Activated naive CD8-positive, alpha-beta T cell (primary cell): ENCODE measurements around the gene PARD3B.

Source experiments
- H3K27ac Mint-ChIP-seq: one replicate; pipeline ENCODE4 v1.8.0; 2021; ENCODE audit warnings: mixed read lengths
- H3K27me3 Mint-ChIP-seq: one replicate; pipeline ENCODE4 v1.8.0; 2021; ENCODE audit warnings: mixed read lengths
- H3K36me3 Mint-ChIP-seq: one replicate; pipeline ENCODE4 v1.8.0; 2021; ENCODE audit warnings: mixed read lengths
- H3K4me1 Mint-ChIP-seq: one replicate; pipeline ENCODE4 v1.8.0; 2021; ENCODE audit warnings: low read depth, mixed read lengths
- H3K4me3 Mint-ChIP-seq: one replicate; pipeline ENCODE4 v1.8.0; 2021; ENCODE audit warnings: mild to moderate bottlenecking, mixed read lengths
- H3K9me3 Mint-ChIP-seq: one replicate; pipeline ENCODE4 v1.8.0; 2021; ENCODE audit warnings: low read depth, mixed read lengths

PARD3B gene

DNA sequence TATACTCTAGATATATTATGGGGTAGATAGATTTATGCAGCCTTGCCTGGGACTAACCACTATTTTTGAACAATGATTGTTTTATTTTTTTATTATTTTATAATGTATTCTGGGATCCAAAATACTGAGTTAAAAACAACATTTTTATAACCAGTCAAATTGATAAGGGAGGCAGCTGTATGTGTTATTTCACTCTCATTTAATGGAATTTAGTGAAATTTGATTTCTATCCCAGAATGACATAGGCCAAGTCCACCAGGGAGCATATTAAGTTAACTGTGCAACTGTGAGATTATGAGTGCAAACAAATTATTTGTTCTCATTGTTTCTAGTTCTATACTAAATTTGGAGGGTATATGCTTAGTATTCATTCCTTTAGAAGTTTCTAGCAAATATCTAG is 583.5 kb downstream of the PARD3B start:
- Mint-ChIP-seq H3K27me3 (no peaks in the 10 kb centered on the region), H3K4me1 (peaks cover 22% of the 10 kb centered on the region), H3K27ac (no peak overlapping the region), H3K9me3 (no peaks in the 10 kb centered on the region), H3K4me3 (no peak overlapping the region), H3K36me3 (peaks cover 3% of the 10 kb centered on the region)

- H3K27me3 Mint-ChIP-seq = no peaks in the 10 kb centered on the region
- H3K27ac Mint-ChIP-seq = peak overlapping the region; percentile 58
- peak overlapping the region; percentile 31 for H3K4me3 Mint-ChIP-seq
These were observed 584.3 kb downstream of the PARD3B start for GRCh38 chr2:205129531-205129930.

DNA sequence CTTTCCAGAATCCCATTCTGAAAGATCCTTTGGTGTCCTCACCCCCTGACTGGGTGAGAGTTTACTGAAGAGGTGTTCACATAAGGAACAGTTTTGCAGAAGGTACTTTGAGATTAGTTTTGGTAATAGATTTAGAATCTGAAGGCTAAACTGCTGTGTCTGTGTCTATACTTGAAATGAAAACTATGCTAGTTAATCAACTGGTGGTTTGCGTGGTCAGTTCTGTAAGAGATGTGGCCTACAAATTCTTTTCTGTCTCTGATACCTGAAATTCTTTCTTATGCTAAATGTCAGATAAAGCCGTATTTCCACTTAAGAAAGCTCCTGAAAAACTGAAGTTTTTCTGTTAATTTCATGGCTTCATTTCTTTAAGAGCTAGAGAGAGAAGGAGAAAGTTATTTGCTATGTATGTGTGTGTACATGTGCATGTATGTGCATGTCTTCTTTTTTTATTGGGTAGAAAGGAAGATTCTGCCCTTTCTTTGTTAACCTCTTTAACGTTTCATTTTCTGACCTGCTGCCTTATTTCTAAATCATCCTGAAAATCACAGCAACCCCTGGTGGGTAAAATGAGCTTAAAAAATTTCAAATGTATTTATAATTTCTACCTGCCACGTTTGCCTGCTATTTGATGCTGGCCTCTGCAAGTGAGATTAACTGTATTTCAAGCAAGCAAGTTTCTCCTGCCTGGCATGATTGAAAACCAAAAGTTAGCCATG is 585.0 kb downstream of the PARD3B start:
- H3K9me3 Mint-ChIP-seq = peaks cover 4% of the 10 kb centered on the region
- H3K36me3 Mint-ChIP-seq = peaks cover 3% of the 10 kb centered on the region
- H3K4me1 Mint-ChIP-seq = peaks cover 22% of the 10 kb centered on the region
- H3K4me3 Mint-ChIP-seq = peak overlapping the region; percentile 20
- no peaks in the 10 kb centered on the region for H3K27me3 Mint-ChIP-seq
- peak overlapping the region; percentile 59 for H3K27ac Mint-ChIP-seq

More at GRCh38 chr2:205129531-205129930, 584.3 kb downstream of the PARD3B start:
- Mint-ChIP-seq H3K9me3 (peaks cover under 1% of the 10 kb centered on the region), H3K4me1 (peaks cover 22% of the 10 kb centered on the region), H3K36me3 (peaks cover 3% of the 10 kb centered on the region)

- no peak overlapping the region for H3K4me3 Mint-ChIP-seq
These were observed 588.3 kb downstream of the PARD3B start for GRCh38 chr2:205133544-205133943.

DNA sequence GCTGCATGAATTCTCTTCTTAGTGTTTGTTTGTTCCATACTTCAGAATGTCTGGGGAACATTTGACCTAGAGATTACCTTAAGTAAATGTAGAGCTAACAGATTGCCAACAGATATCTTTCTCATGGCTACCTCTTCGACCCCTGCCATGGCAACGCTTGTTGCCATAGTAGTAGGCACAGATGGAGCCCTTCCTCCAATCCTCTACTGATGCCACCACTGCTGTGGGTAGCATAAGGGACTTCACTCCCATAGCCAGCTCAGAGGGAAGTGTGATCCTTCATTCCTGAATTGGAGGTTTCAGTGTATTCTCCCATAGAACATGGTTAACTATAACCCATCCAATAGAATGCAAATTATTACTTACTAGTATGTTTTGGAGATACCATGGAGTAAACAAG is 593.5 kb downstream of the PARD3B start:
- peaks cover 2% of the 10 kb centered on the region for H3K36me3 Mint-ChIP-seq
- no peak overlapping the region for H3K4me3 Mint-ChIP-seq
- H3K27ac Mint-ChIP-seq = no peak overlapping the region
- H3K9me3 Mint-ChIP-seq = peaks cover 4% of the 10 kb centered on the region
- H3K27me3 Mint-ChIP-seq = peaks cover 1% of the 10 kb centered on the region
- peaks cover 4% of the 10 kb centered on the region for H3K4me1 Mint-ChIP-seq

More at GRCh38 chr2:205133544-205133943, 588.3 kb downstream of the PARD3B start:
- H3K9me3 Mint-ChIP-seq = peaks cover 4% of the 10 kb centered on the region
- no peak overlapping the region for H3K27ac Mint-ChIP-seq
- H3K4me1 Mint-ChIP-seq = peaks cover 21% of the 10 kb centered on the region
- H3K36me3 Mint-ChIP-seq = no peaks in the 10 kb centered on the region
- H3K27me3 Mint-ChIP-seq = no peaks in the 10 kb centered on the region

DNA sequence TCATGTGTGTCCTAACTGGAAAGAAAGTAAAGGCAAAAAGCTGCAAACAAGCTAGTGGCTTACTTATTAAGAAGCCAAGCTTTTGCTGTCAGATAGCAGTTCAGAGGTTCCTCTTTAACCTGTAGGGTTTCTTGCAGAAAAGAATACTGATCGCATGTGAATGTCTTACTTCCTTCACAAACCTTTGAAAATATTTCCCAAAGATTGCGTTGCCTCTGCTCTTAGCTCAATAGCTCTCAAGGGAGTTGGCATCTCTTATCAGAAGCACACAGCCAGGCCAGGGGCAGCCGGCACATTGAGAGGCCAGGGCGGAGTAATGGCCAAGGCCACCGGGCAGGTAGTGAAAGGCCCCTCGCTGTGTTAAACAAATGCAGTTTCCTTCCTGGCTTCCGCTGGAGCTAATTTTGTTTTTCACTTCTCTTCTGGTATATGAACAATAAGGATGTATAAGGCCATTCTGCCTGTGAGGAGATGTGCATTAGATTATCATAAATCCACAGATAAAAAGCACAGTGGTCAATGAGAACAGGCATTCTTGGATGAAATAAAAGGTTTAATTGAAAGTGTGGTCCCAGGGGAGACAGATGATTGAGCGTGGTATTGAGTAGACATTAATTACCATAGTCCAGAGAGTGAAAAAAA is 594.7 kb downstream of the PARD3B start:
- Mint-ChIP-seq H3K27ac (no peak overlapping the region), H3K36me3 (peaks cover 2% of the 10 kb centered on the region), H3K4me1 (peaks cover 4% of the 10 kb centered on the region), H3K4me3 (no peak overlapping the region), H3K27me3 (peaks cover 1% of the 10 kb centered on the region), H3K9me3 (no peaks in the 10 kb centered on the region)

GRCh38 chr2:205141381-205141780 is 596.1 kb downstream of the PARD3B start:
- H3K4me3 Mint-ChIP-seq = no peak overlapping the region
- peaks cover 4% of the 10 kb centered on the region for H3K4me1 Mint-ChIP-seq
- H3K27ac Mint-ChIP-seq = no peak overlapping the region
- no peaks in the 10 kb centered on the region for H3K9me3 Mint-ChIP-seq
- peaks cover 1% of the 10 kb centered on the region for H3K27me3 Mint-ChIP-seq
- peaks cover 2% of the 10 kb centered on the region for H3K36me3 Mint-ChIP-seq

GRCh38 chr2:205145888-205146287 is 600.6 kb downstream of the PARD3B start:
- H3K4me1 Mint-ChIP-seq = no peaks in the 10 kb centered on the region

GRCh38 chr2:205148755-205149154 is 603.5 kb downstream of the PARD3B start:
- H3K27ac Mint-ChIP-seq = no peak overlapping the region
- H3K9me3 Mint-ChIP-seq = no peaks in the 10 kb centered on the region
- H3K27me3 Mint-ChIP-seq = no peaks in the 10 kb centered on the region
- H3K4me3 Mint-ChIP-seq = no peak overlapping the region
- no peaks in the 10 kb centered on the region for H3K4me1 Mint-ChIP-seq
- no peaks in the 10 kb centered on the region for H3K36me3 Mint-ChIP-seq

More at GRCh38 chr2:205145888-205146287, 600.6 kb downstream of the PARD3B start:
- Mint-ChIP-seq H3K4me3 (no peak overlapping the region), H3K36me3 (no peaks in the 10 kb centered on the region), H3K27ac (no peak overlapping the region), H3K9me3 (no peaks in the 10 kb centered on the region), H3K27me3 (no peaks in the 10 kb centered on the region)

GRCh38 chr2:205156457-205156856 is 611.2 kb downstream of the PARD3B start:
- H3K4me1 Mint-ChIP-seq = no peaks in the 10 kb centered on the region
- no peak overlapping the region for H3K4me3 Mint-ChIP-seq
- H3K36me3 Mint-ChIP-seq = no peaks in the 10 kb centered on the region
- H3K27me3 Mint-ChIP-seq = no peaks in the 10 kb centered on the region
- H3K27ac Mint-ChIP-seq = no peak overlapping the region
- H3K9me3 Mint-ChIP-seq = no peaks in the 10 kb centered on the region

GRCh38 chr2:205158404-205158803 is 613.1 kb downstream of the PARD3B start:
- no peak overlapping the region for H3K27ac Mint-ChIP-seq
- H3K36me3 Mint-ChIP-seq = no peaks in the 10 kb centered on the region
- H3K4me1 Mint-ChIP-seq = peaks cover 2% of the 10 kb centered on the region
- no peaks in the 10 kb centered on the region for H3K9me3 Mint-ChIP-seq
- no peak overlapping the region for H3K4me3 Mint-ChIP-seq
- H3K27me3 Mint-ChIP-seq = no peaks in the 10 kb centered on the region

GRCh38 chr2:205161156-205161839 is 616.0 kb downstream of the PARD3B start:
- H3K27ac Mint-ChIP-seq = no peak overlapping the region
- H3K4me1 Mint-ChIP-seq = peaks cover 2% of the 10 kb centered on the region
- H3K4me3 Mint-ChIP-seq = no peak overlapping the region
- H3K9me3 Mint-ChIP-seq = peaks cover 4% of the 10 kb centered on the region
- H3K36me3 Mint-ChIP-seq = no peaks in the 10 kb centered on the region
- H3K27me3 Mint-ChIP-seq = no peaks in the 10 kb centered on the region

- Mint-ChIP-seq H3K4me3 (no peak overlapping the region), H3K36me3 (no peaks in the 10 kb centered on the region), H3K9me3 (peaks cover 4% of the 10 kb centered on the region), H3K27ac (no peak overlapping the region), H3K27me3 (no peaks in the 10 kb centered on the region), H3K4me1 (peaks cover 9% of the 10 kb centered on the region)
These were observed 621.5 kb downstream of the PARD3B start for GRCh38 chr2:205166745-205167144.

DNA sequence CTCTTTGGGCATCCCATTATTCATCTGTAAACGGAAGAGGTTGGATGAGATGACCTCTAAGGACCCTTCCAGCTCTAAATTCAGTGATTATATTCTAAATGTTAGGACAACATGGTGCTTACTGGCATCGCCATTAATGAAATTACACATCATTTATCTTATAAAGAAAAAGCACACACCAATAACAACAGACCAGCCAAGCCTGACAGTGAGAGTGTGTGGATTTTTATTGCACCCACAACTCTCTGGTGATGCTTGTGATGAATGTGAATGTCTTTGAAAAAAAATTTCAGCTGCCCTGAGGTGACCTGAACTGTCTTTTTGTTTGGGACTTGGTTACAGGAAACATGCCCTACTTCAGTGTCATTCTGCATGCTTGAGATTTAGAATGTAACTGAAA is 623.7 kb downstream of the PARD3B start:
- no peaks in the 10 kb centered on the region for H3K36me3 Mint-ChIP-seq
- peaks cover 4% of the 10 kb centered on the region for H3K9me3 Mint-ChIP-seq
- no peak overlapping the region for H3K27ac Mint-ChIP-seq
- H3K27me3 Mint-ChIP-seq = no peaks in the 10 kb centered on the region
- no peak overlapping the region for H3K4me3 Mint-ChIP-seq
- H3K4me1 Mint-ChIP-seq = peaks cover 6% of the 10 kb centered on the region

DNA sequence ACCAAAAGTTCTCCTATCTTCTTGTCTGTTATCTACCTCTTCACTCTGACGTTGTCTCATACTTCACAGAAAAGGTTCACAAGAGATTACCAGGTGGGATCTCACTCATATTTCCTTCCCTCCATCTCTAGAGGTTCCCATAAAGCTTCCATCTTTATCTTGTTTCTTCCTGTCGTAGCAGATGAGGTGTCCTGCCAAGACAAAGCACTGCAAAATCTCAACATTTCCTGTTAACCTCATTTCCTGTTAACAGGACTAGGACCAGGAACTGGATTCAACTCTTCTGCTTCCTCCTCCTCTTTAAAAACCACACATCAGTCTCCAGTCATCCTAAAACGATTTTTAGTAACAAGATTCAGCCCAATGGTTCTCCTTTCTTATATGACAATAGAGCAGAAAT is 624.2 kb downstream of the PARD3B start:
- Mint-ChIP-seq H3K4me1 (peaks cover 6% of the 10 kb centered on the region), H3K36me3 (no peaks in the 10 kb centered on the region), H3K27ac (no peak overlapping the region), H3K27me3 (no peaks in the 10 kb centered on the region), H3K9me3 (peaks cover 4% of the 10 kb centered on the region), H3K4me3 (no peak overlapping the region)
